GM12892 (cell line): ENCODE data around the gene ARHGAP10.

Experiments
- DNase-seq: peaks from one replicate; pipeline ENCODE4 v3.0.0; 2011; ENCODE audit not compliant: insufficient read length
- FAIRE-seq: peaks from 2 replicates; lab custom pipeline; 2011; peaks lifted over from hg19 to GRCh38; lab: Jason Lieb, UNC
- POLR2A ChIP-seq: IDR thresholded peaks from 2 replicates; pipeline ENCODE4 v1.6.1; 2011; ENCODE audit warnings: low read depth, low read length, control low read depth
- POLR2AphosphoS5 ChIP-seq: IDR thresholded peaks from 2 replicates; pipeline ENCODE4 v1.6.1; 2011; ENCODE audit warnings: low read depth, low read length, control low read depth
- TAF1 ChIP-seq: IDR thresholded peaks from 2 replicates; pipeline ENCODE4 v1.6.1; 2011; ENCODE audit warnings: low read depth, mild to moderate bottlenecking, control low read depth, low read length, borderline replicate concordance

Gene ARHGAP10

GRCh38 chr4:148097801-148098200, 365.9 kb downstream of the ARHGAP10 start:
- DNase-seq: no peak
- FAIRE-seq: no peak

GRCh38 chr4:148101235-148101634, 369.3 kb downstream of the ARHGAP10 start:
- no peak for TF ChIP-seq POLR2A
- TF ChIP-seq POLR2AphosphoS5: no peak
- TF ChIP-seq TAF1: no peak
- DNase-seq (no peak), FAIRE-seq (no peak)

More at GRCh38 chr4:148097801-148098200, 365.9 kb downstream of the ARHGAP10 start:
- no peak for TF ChIP-seq TAF1
- no peak for TF ChIP-seq POLR2A
- TF ChIP-seq POLR2AphosphoS5: no peak

DNA sequence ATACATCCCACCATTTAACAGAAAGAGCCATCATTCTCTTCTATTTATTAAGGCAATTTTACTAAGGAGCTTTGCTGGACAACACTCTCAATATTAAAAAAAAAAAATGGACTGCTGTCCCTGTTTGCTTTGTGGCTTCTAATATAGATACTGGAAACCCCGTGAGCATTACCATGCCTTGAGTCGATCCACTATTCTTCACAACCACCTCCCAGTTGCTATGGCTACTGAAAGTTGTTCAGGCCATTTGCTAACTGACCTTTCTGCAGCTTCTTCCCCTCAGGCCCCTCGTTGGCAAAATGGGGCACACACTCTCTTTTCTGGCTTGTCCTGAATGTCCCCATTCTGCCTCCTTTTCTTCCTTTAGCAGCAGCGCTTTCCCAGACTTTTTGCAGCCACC, 369.9 kb downstream of the ARHGAP10 start:
- no peak for TF ChIP-seq POLR2A
- no peak for TF ChIP-seq POLR2AphosphoS5
- TF ChIP-seq TAF1: no peak

GRCh38 chr4:148103597-148104355, 371.9 kb downstream of the ARHGAP10 start:
- TF ChIP-seq POLR2AphosphoS5 (no peak), TAF1 (no peak), POLR2A (no peak)
- FAIRE-seq (no peak), DNase-seq (no peak)

More for the DNA sequence above, 369.9 kb downstream of the ARHGAP10 start:
- FAIRE-seq (no peak), DNase-seq (no peak)

DNA sequence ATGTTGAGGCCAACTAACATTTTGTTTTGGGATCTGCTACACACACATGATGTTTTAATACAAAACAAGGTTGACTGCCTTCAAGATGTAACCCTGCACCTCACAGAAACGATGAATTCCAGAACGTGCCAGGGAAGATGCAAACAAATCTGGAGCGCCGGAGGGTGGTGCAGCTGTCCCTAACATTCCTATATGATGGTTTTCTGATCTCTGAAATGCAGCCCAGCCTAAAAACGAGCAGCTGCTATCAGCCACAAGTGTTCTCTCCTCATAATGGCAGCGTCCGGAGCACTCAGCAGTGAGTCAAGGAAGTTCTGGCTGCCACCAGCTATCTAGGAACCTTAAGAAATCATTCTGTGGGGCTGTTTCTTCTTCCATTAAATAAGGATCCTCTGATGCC, 376.9 kb downstream of the ARHGAP10 start:
- TF ChIP-seq TAF1 (no peak), POLR2AphosphoS5 (no peak), POLR2A (no peak)
- no peak for FAIRE-seq
- DNase-seq: no peak

DNA sequence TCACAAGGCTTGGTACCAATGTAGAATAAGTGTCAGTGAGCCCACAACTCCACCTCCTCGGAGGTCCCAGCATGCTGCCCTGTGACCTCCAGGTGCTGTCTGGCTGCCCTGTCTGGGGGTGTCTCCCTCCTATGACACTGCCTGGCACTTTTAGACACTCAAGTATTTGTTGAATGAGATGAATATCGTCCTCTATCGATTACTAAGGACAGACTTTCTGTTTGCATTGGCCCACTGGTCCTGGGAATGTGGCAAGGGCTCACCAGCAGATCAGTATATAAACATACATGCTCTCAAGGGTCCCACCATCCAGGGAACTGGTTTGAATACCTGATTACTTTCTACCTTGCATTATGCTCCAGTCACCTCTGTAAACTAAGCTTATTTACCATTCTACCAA, 377.3 kb downstream of the ARHGAP10 start:
- DNase-seq (no peak), FAIRE-seq (no peak)
- TF ChIP-seq POLR2A: no peak
- no peak for TF ChIP-seq TAF1

DNA sequence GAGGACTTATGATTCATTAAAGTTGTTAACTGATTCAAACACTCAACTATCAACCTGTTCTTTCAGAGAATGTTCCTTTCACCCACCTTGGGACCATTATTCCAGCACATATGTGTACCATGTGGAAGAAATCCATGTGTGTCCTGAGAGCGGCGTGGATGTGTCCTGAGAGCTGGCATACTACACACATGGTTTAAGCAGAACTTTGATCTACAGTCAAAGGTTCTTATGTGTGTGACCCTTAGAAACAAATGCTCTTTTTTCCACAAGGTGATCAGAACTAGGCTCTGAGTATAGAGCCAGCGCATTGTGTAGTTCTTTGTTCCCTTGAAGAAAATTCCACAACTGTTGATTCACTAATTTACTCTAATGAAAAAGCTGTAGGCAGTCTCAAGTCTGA, 378.3 kb downstream of the ARHGAP10 start:
- DNase-seq: no peak
- no peak for FAIRE-seq
- no peak for TF ChIP-seq POLR2AphosphoS5
- no peak for TF ChIP-seq TAF1
- no peak for TF ChIP-seq POLR2A

DNA sequence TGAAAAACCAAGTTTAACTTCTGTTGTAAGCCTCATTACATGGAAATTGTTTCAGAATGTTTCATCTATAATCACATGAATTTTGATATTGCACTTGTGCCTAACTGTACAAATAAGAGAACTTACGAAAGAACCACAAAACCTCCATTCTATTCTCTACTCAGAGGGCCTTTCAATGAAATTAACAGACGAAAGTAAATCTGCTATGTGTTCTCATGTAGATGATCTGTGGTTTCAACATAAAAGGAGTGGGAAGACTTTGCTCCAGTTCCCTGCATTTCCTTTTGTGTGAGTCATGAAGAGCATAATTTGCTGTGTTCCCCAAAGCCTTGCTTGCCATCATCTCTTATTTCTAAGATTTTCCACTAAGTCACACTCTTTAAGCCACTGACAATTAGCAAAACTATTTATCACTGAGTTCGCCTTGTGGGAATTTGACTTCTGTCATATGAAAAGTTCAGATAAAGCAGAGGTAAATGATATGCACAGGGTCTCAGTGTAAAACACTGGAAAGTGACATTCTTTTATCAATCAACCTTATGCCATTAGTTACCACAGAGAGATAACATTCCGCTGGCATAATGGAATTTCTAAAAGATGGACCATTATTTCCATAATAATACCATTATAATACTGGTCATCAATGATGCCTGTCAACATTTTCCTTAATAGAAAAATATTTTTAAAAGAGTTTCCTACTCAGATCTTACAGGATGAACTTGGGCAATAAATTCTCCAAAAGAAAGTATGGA, 380.5 kb downstream of the ARHGAP10 start:
- FAIRE-seq (no peak), DNase-seq (no peak)
- TF ChIP-seq TAF1: no peak
- no peak for TF ChIP-seq POLR2A
- no peak for TF ChIP-seq POLR2AphosphoS5

GRCh38 chr4:148114436-148114835, 382.5 kb downstream of the ARHGAP10 start:
- TF ChIP-seq POLR2A (no peak), TAF1 (no peak), POLR2AphosphoS5 (no peak)
- FAIRE-seq (no peak), DNase-seq (no peak)

DNA sequence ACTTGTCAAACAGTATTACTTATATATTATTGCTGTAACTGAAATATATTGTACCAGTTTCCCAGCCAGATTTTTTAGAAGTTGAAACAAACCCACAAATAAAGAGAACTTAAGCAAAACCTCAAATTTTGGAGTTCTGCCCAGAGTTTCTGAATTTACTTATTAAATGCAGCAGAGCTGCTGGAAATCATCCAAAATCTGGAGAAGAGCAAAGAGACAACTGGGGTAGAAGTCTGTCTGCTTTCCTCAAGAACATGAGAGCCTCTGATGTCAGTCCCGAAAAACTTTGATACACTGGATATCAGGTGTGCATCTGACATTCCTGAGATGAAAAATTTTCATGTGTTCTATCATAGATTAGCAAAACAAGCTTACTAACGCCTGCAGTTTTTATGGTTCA, 384.4 kb downstream of the ARHGAP10 start:
- FAIRE-seq (no peak), DNase-seq (no peak)
- no peak for TF ChIP-seq POLR2AphosphoS5
- no peak for TF ChIP-seq TAF1

DNA sequence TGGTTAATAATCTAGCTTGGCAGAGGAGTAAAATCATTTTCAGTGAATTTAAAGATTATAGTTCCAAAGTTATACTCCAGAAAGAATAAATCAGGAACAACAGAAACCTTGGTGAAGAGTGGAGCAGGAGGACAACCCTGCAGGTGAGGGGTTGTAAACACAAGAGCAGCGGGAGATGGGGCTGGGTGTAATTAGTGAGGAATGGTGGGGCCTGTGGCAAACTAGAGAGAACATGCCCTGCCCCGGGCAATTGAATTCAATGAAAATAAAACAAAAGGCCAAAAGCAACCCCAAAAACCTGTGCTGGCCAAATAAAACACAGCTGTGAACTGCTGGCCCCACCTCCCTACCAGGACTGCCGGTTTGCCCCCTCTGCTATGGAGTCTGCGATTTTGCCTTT, 385.1 kb downstream of the ARHGAP10 start:
- FAIRE-seq: no peak
- no peak for DNase-seq
- TF ChIP-seq POLR2AphosphoS5 (no peak), POLR2A (no peak), TAF1 (no peak)

- DNase-seq (no peak), FAIRE-seq (no peak)
- no peak for TF ChIP-seq TAF1
- no peak for TF ChIP-seq POLR2AphosphoS5
- TF ChIP-seq POLR2A: no peak
These were observed 386.3 kb downstream of the ARHGAP10 start for GRCh38 chr4:148118179-148118578.
